Posterior vena cava (tissue), 2 donors: ENCODE data around the gene TMEM121B. TPM values are rescaled to one million over a fixed set of nuclear protein-coding genes. Genes with fewer than 3 reads are reported as not detected.

Source experiments
- DNase-seq: peaks from one replicate; pipeline ENCODE4 v3.0.0-alpha.2; 2020; ENCODE audit warnings: low spot score
- intact Hi-C, 2 donors: fragments of 100-400 bp; cut with DNase I; formaldehyde crosslinking; loops; one replicate each; pipeline versions ENCODE4 v1.14.1 to v1.14.2; 2022 to 2023
- total RNA-seq, 2 donors: library from RNA; stranded (reverse); fragmentation: NEBNext Ultra II Directional; extraction: Animal tissue kit (Norgen Biotek cat#: 25700); gene quantifications; one replicate each; pipeline ENCODE4 v1.2.1, GENCODE V29; 2021
- donor health status: DM: yes; HTN: yes; CAD: no.
- donor health status: DM: yes; HTN: yes; CAD: no.

Gene TMEM121B
- total RNA-seq, 2 donors from 2014 or later, result 0.38 to 0.74 TPM

GRCh38 chr22:17115236-17115635 is 5.9 kb downstream of the TMEM121B start:
- DNase-seq, result peak; percentile 40
- intact Hi-C loops, result no loop called here

GRCh38 chr22:17114898-17115235 is 6.3 kb downstream of the TMEM121B start:
- no peak for DNase-seq
- intact Hi-C loops, result no loop called here

DNA sequence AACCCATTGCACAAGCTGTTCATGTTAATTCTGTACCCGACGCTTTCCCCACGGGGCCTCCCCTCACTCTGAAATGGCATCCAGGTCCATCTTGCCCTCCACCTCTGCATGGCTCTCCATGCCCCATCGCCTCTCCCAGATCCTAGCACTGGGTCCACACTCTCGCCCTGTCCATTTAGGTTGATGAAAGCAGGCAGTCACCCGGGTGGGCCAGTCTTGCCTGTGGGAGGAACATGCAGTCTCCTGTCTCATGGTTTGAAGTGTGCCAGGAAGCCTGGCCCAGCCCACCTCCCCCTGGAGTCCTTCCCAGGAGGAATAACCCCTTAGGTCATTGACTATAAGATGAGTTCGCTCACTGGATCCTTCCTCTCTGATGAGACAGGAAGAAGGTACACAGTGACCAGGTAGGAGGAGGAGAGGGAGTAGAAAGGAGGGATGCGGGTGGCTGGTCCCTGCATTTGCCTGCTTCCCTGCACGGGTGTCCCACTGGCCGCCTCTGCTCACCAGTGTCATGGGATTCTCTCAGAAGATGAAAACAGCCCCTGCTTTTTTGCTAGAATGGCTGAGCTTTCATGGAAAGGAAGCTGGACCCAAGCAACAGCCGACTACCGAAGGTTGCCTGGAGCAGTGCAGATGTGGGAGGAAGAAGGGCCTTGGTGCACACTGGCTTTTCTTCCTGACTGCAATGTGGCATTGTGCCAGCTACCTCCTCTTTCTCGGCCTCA is 6.8 kb downstream of the TMEM121B start:
- intact Hi-C loops, result no loop called here
- peak; percentile 68 for DNase-seq

DNA sequence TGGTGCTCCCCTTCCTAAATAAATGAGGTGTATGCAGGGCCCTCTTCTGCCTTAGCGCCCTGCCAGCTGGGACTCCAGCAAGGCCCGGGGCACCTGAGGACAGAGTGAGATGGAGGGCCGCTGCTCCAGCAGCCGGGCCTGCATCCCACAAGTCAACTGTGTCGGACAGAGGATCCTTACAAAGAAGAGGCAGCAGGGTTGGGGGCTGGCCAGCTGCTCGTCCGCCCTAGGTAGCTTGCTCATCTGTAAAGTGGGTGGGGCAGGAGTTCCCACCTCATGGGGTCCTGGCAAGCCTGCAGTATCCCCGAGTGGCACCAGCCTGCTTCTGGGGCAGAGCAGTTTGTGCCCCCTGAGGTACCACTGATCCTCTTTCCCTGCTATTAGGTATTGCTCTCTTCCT is 7.6 kb downstream of the TMEM121B start:
- DNase-seq, result peak; percentile 61
- intact Hi-C loops, result no loop called here

GRCh38 chr22:17112491-17113042 is 8.6 kb downstream of the TMEM121B start:
- intact Hi-C loops, result no loop called here
- peak; percentile 42 for DNase-seq

GRCh38 chr22:17110791-17111550 is 10.2 kb downstream of the TMEM121B start:
- peak; percentile 55 for DNase-seq
- intact Hi-C loops, result no loop called here

- peak; percentile 57 for DNase-seq
- intact Hi-C loops, result no loop called here
These were observed 11.2 kb downstream of the TMEM121B start for GRCh38 chr22:17109976-17110375.

DNA sequence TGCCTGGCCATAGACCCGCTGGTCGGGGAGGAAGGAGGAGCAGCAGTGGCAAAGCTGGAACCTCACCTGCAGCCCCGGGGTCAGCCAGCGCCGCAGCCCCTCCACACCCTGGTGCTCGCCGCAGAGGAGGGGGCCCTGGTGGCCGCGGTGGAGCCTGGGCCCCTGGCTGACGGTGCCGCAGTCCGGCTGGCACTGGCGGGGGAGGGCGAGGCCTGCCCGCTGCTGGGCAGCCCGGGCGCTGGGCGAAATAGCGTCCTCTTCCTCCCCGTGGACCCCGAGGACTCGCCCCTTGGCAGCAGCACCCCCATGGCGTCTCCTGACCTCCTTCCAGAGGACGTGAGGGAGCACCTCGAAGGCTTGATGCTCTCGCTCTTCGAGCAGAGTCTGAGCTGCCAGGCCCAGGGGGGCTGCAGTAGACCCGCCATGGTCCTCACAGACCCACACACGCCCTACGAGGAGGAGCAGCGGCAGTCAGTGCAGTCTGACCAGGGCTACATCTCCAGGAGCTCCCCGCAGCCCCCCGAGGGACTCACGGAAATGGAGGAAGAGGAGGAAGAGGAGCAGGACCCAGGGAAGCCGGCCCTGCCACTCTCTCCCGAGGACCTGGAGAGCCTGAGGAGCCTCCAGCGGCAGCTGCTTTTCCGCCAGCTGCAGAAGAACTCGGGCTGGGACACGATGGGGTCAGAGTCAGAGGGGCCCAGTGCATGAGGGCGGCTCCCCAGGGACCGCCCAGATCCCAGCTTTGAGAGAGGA is 11.9 kb downstream of the TMEM121B start:
- peak; percentile 75 for DNase-seq
- intact Hi-C loops, result no loop called here

DNA sequence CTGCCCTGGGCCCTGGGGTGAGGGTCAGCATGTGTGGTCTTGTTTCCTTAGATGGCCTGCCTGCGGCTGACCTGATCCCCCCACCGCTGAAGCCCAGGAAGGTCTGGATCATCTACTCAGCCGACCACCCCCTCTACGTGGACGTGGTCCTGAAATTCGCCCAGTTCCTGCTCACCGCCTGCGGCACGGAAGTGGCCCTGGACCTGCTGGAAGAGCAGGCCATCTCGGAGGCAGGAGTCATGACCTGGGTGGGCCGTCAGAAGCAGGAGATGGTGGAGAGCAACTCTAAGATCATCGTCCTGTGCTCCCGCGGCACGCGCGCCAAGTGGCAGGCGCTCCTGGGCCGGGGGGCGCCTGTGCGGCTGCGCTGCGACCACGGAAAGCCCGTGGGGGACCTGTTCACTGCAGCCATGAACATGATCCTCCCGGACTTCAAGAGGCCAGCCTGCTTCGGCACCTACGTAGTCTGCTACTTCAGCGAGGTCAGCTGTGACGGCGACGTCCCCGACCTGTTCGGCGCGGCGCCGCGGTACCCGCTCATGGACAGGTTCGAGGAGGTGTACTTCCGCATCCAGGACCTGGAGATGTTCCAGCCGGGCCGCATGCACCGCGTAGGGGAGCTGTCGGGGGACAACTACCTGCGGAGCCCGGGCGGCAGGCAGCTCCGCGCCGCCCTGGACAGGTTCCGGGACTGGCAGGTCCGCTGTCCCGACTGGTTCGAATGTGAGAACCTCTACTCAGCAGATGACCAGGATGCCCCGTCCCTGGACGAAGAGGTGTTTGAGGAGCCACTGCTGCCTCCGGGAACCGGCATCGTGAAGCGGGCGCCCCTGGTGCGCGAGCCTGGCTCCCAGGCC is 12.7 kb downstream of the TMEM121B start:
- intact Hi-C loops, result no loop called here
- peak; percentile 81 for DNase-seq

DNA sequence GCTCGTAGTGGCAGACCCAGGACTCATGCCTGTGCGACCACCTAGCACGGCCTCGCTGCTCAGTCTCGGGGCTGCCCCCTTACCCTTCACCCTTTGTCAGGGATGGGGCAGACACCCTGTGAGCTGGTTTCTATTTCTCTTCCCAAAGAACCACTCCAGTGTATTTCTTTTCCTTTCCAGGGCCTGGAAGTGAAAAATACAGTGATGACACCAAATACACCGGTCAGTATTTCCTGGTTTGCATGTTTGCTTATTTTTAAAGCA is 13.7 kb downstream of the TMEM121B start:
- intact Hi-C loops, result no loop called here
- peak; percentile 34 for DNase-seq

DNA sequence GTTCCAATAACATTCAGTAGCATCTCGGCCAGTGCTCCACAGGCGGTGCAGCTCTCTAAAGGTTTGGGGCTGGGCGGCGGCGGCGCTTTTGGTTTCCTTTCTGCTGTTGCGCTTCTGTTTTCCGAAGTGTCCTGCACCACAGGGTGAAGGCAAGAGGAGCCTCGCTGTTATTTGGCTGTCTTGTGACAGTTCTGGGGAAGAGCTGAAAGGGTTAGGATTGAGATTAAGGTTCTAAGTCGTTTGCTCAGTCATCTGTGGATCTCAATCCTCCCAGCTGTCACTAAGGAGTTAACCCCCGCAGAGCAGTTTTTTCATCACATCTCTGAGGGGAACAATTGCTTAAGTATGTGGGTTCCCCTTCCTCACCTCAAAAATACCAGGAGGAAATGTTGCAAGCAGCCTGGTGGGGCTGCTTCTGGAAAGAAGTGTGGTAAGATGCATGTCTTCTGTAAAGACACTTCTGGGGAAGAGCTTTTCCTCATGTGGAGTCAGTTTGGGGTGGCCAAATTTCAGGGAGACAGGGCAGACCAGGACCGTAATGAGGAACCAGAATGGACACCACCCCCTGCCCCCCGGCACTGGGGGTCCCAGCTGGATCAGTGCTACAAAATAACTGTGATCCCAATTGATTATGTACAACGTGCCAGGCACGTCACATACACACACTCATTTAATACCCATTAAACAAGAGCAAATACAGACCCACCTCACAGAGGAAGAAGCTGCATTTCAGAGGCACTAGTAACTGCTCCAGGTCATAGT is 14.2 kb downstream of the TMEM121B start:
- peak; percentile 81 for DNase-seq
- intact Hi-C loops, result no loop called here

GRCh38 chr22:17106161-17106784 is 14.9 kb downstream of the TMEM121B start:
- intact Hi-C loops, result no loop called here
- peak; percentile 18 for DNase-seq

- intact Hi-C loops, result no loop called here
These were observed 15.7 kb downstream of the TMEM121B start for GRCh38 chr22:17105143-17106129.

DNA sequence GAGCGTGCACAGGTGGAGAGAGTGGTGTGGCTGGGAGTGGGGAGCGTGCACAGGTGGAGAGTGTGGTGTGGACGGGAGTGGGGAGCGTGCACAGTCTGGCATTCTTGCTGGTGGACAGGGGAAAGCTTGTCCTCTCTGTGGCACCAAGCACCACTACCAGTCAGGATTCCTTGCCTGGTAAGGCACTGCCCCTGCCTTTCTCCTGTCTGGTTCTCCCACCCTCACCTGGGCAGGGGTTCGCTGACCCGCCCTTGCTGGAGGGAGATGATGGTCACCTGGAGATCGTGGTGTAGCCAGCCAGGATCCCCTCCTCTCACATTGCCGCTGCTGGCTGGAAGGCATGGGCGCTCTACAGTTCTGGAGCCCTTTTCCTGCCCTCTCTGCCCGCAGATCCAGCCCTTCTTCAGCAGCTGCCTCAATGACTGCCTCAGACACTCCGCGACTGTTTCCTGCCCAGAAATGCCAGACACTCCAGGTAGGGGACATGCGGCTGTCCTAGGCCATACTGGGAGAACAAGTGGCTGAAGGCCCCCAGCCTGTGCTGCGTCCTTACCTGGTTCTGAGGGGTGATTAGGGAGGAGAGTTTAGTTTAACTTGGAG is 16.7 kb downstream of the TMEM121B start:
- intact Hi-C loops, result no loop called here

More at GRCh38 chr22:17105143-17106129, 15.7 kb downstream of the TMEM121B start:
- DNase-seq, result peak; percentile 58

DNA sequence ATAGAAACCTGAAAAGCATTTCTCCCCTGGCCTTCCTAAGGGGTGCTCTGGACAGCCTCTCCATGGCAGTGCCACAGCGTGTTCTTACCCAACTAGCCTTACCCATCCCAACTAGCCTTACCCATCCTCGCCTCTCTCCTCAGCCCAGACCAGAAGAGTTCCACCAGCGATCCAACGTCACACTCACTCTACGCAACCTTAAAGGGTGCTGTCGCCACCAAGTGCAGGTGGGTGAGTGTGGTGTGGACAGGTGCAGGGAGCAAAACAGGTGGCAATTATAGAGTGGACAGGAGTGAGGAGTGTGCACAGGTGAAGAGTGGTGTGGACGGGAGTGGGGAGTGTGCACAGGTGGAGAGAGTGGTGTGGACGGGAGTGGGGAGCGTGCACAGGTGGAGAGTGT is 17.8 kb downstream of the TMEM121B start:
- intact Hi-C loops, result no loop called here
- DNase-seq, result peak; percentile 40

More for the DNA sequence above, 16.7 kb downstream of the TMEM121B start:
- peak; percentile 44 for DNase-seq

DNA sequence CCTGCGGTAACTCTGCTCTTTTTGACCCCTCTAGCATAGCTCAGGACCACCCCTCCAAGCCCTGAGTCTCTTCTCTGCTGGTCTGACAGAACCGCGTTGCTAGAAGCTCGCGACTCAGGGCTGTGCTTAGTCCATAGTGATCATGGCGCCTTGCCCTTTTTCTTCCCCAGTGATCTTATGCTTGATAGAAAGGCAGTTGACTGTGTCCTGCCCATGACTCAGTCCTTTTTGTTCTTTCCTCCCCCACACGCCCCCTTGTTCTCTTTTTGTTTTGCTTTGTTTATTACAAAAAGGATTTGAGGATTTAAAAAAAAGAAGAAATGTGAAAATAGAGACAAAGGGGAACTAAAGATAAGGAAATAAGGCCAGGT is 18.9 kb downstream of the TMEM121B start:
- intact Hi-C loops, result no loop called here

More for the DNA sequence above, 18.9 kb downstream of the TMEM121B start:
- peak; percentile 40 for DNase-seq
